PFSK-1 (cell line): ENCODE results near the gene DMKN.

ENCODE experiments used
- FOXP2 ChIP-seq: optimal IDR thresholded peaks from 2 replicates; pipeline ENCODE3; 2011; ENCODE audit warnings: borderline replicate concordance, control low read depth, inconsistent platforms; ENCODE audit not compliant: insufficient read depth; ENCODE audit errors: extremely low read length, extremely low read depth
- POLR2AphosphoS5 ChIP-seq: IDR thresholded peaks from 2 replicates; pipeline ENCODE4 v1.6.1; 2012; ENCODE audit warnings: low read depth, mild to moderate bottlenecking, control low read depth, low read length, moderate library complexity
- SIN3A ChIP-seq: IDR thresholded peaks from 2 replicates; pipeline ENCODE4 v1.6.1; 2012; ENCODE audit warnings: mild to moderate bottlenecking, low read length, moderate library complexity, borderline replicate concordance; ENCODE audit not compliant: insufficient read depth
- TAF1 ChIP-seq: IDR thresholded peaks from 2 replicates; pipeline ENCODE4 v1.6.1; 2012; ENCODE audit warnings: low read length, control low read depth, borderline replicate concordance; ENCODE audit not compliant: insufficient read depth
- TF ChIP-seq, protein P1 (sequence below), 2 experiments: IDR thresholded peaks; 2 replicates each; pipeline versions ENCODE4 v1.6.1 to v1.8.0; 2011 to 2012; ENCODE audit warnings: low read depth in 2 of 2, low read length in 2 of 2, control low read depth in 1 of 2, inconsistent platforms in 1 of 2, mild to moderate bottlenecking in 1 of 2, moderate library complexity in 1 of 2; ENCODE audit not compliant: insufficient read depth in 1 of 2

The DMKN gene

DNA sequence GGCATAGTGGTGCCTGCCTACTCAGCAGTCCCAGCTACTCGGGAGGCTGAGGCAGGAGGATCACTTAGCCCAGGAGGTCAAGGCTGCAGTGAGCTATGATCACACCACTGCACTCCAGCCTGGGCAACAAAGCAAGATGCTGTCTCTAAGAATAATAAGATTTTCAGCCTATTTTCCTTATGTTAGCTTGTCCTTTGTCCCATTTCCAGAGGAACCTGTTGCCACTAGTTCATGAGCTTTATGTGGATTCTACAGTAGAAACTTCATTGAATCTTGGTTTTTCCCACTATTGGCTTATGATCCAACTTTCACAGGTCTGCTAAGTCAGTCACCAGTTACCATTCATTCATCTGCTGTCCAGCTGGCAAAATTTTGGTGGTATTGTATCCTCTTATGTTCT is 47.2 kb downstream of the DMKN start:
- TF ChIP-seq, protein P1, sequence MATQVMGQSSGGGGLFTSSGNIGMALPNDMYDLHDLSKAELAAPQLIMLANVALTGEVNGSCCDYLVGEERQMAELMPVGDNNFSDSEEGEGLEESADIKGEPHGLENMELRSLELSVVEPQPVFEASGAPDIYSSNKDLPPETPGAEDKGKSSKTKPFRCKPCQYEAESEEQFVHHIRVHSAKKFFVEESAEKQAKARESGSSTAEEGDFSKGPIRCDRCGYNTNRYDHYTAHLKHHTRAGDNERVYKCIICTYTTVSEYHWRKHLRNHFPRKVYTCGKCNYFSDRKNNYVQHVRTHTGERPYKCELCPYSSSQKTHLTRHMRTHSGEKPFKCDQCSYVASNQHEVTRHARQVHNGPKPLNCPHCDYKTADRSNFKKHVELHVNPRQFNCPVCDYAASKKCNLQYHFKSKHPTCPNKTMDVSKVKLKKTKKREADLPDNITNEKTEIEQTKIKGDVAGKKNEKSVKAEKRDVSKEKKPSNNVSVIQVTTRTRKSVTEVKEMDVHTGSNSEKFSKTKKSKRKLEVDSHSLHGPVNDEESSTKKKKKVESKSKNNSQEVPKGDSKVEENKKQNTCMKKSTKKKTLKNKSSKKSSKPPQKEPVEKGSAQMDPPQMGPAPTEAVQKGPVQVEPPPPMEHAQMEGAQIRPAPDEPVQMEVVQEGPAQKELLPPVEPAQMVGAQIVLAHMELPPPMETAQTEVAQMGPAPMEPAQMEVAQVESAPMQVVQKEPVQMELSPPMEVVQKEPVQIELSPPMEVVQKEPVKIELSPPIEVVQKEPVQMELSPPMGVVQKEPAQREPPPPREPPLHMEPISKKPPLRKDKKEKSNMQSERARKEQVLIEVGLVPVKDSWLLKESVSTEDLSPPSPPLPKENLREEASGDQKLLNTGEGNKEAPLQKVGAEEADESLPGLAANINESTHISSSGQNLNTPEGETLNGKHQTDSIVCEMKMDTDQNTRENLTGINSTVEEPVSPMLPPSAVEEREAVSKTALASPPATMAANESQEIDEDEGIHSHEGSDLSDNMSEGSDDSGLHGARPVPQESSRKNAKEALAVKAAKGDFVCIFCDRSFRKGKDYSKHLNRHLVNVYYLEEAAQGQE (IDR thresholded peaks at IDR 0.05; ENCODE audit: insufficient read depth in 1 of 2, low read depth in 2 of 2, low read length in 2 of 2) = no peak
- TF ChIP-seq TAF1 = no peak

DNA sequence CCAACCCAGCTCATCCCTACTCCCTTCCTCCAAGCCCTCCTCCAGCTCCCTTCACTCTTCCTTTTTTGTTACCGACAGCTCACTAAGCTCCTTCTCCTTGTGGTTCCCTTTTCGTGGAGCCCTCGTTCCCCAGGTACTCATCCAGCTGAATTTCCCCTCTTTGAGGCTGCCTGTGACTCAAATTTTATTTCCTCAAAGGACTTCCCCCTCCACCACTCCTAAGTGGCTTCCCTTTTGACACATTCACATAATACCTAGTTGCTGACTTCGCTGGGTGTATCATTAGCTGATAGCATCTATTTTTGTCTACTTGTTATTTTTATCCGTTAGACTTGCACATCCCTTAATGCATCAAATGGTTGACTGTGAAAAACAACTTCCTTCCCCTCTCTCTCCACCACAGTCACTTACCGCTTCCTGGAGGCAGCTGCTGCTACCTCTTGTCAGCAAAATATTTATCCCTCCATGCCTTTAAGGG is 50.9 kb downstream of the DMKN start:
- TF ChIP-seq, protein P1 (IDR thresholded peaks at IDR 0.05; ENCODE audit: insufficient read depth in 1 of 2, low read depth in 2 of 2, low read length in 2 of 2) = no peak
- TF ChIP-seq POLR2AphosphoS5 = no peak
- TF ChIP-seq TAF1 = no peak
- TF ChIP-seq SIN3A = no peak
- no peak for TF ChIP-seq FOXP2

DNA sequence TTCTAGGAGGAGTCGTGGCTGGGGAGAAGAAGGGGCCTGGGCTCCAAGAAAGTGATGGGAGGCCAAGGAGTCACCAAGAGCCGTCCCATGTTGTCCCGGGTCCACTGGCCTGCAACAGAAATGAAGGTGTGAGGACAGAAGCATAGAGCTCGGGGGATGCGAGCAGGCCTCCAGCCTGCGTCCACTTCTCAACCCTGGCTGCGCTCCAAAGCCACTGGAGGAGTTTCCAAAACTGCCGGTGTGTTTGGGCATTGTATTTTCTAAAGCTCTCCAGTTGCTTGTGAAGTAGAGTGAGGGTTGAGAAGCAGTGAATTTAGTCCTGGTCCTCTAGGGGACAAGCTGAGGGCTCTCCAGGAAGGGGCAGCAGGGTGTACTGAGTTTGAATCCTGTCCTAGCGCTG is 52.4 kb downstream of the DMKN start:
- TF ChIP-seq TAF1 (no peak), FOXP2 (no peak), SIN3A (no peak), POLR2AphosphoS5 (no peak)
- TF ChIP-seq, protein P1 (IDR thresholded peaks at IDR 0.05; ENCODE audit: insufficient read depth in 1 of 2, low read depth in 2 of 2, low read length in 2 of 2) = no peak

DNA sequence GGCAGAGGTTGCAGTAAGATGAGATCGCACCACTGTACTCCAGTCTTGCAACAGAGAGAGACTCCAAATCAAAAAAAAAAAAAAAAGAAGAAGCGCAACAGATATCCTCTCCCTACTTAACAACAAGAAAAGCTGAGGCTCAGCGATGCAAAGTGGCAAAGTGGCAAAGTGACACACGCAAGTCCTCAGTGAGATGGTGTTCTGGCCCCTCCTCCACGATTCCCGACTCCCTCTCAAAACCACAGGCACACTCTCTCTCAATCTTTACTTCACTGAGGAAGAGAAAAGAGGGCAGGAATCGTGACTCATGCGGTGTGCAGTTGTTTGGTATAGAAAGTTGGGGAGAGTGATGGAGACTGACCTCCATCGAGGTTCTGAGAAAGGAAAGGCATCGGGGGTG is 52.8 kb downstream of the DMKN start:
- TF ChIP-seq TAF1 = no peak
- TF ChIP-seq, protein P1 (IDR thresholded peaks at IDR 0.05; ENCODE audit: insufficient read depth in 1 of 2, low read depth in 2 of 2, low read length in 2 of 2) = no peak
- TF ChIP-seq POLR2AphosphoS5 = no peak
- no peak for TF ChIP-seq SIN3A
- TF ChIP-seq FOXP2 = no peak

DNA sequence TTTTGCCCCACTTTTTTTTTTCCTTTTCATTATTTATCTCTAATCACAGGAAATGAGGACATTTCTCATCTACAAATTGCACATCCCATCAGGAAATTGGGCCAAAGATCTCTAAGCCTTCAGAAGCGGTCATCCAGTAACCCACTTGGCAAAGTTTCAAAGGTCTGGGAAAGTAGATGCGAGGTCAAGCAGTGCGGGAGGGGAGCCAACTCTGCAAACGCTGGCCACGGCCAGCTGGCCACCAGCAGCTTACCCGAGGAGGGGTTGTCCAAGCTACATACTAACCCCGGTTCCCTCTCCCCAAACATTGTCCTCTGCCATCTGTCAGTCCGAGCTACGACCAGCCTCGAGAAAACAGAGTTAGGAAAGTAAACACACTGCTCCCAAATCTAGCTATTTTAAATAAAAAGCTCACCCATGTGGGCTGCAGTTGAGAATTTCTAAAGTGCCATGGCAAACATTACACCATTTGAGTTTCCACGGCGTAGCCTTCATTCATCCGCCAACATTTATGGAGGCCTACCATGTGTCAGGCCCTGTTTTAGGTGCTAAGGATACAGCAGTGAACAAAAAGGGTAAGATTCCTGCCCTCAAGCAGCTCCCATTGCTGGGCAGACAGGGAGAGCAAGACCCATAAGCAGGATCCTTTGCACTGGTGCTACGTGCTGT is 53.9 kb downstream of the DMKN start:
- TF ChIP-seq, protein P1 (IDR thresholded peaks at IDR 0.05; ENCODE audit: insufficient read depth in 1 of 2, low read depth in 2 of 2, low read length in 2 of 2) = no peak
- TF ChIP-seq SIN3A (no peak), FOXP2 (no peak), TAF1 (no peak), POLR2AphosphoS5 (no peak)
